Germinal center (tissue), 1 donor: ENCODE measurements around the gene TACSTD2.
"Not testable (repeated sequence)": the region's sequence is repeated elsewhere in the genome, so short reads cannot be mapped to it uniquely, and the experiment has no call there.

Experiments
- DNase-seq: peaks from one replicate; pipeline ENCODE4 v3.0.0; 2012; ENCODE audit warnings: mixed read lengths, low spot score

Gene TACSTD2

DNA sequence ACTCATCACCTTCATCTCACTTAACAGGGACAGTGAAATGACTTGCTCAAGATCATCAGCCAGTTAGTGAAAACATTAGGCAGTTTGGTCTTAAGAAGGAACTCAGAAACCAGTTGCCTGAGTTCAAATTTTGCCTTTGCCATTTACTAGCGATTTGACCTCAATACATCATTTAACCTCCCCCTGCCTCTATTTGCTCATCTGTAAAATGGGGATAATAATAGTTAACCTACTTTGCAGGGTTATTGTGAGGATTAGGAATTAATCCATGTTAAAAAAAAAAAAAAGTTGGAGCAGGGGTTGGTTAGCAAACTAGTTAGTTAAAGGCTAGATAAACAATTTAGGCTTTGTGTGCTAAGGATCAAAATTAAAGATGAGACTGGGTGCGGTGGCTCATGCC lies 10.6 kb upstream of the TACSTD2 start:
- DNase-seq: no peak

DNA sequence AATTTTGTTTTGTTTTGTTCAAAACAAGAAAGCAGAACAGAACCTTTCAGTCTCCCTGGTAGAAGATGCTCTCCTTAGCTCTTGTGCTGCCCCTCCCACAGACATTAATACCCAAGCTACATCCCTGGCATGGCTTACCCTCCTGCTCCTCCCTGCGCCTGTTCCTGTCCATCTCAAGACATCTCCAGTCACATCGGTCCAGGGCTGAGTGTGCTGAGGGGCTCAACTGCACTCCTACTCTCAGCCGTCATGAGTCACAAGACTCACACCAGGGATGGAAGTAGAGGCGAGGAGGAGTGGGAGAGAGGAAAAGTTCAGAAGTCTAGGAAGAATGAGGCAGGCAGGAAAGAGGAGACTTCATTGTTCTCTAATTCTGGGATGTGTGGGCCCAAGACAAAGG lies 9.2 kb upstream of the TACSTD2 start:
- DNase-seq: no peak

DNA sequence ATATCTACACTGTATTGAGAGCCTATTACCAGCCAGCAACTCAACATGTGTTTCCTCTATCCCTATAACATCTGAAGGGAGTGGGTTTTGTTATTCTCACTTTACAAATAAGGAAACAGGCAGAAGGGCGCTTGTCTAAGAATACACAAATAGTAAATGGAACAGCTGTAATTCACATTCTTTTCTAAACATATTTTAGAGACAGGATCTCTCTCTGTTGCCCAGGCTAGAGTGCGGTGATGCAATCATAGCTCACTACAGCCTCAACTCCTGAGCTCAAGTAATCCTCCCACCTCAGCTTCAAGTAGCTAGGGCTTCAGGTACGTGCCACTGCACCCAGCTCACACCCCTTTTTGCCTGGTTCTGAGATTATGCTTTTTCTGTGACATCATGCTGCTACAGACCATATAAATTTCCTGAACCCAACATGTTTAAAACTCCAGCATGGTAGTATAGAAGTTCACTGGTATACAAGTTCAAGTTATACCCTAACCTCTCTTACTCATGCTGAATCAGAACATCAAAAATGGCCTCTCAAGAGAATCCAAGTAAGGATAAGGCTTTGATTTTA lies 8.6 kb upstream of the TACSTD2 start:
- no peak for DNase-seq

DNA sequence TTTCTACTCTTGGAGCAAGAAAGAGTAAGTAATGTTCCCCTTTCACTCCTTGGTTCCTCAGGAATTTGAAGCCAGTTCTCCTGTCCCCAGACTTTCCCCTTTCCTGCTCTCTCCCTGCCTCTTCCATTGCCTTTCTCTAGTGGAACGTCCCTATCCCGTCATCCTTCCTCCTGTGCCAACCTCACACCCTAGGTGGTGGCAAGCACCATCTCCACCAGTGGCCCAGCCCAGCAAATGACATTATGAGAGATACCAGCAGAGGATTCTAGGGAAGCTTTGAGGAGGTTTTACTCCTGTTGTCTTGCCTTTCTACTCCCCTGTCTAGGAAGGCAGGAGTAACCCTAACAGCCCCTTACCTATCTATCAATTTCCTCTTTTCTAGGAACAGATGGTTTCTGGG lies 8.1 kb upstream of the TACSTD2 start:
- DNase-seq: no peak

DNA sequence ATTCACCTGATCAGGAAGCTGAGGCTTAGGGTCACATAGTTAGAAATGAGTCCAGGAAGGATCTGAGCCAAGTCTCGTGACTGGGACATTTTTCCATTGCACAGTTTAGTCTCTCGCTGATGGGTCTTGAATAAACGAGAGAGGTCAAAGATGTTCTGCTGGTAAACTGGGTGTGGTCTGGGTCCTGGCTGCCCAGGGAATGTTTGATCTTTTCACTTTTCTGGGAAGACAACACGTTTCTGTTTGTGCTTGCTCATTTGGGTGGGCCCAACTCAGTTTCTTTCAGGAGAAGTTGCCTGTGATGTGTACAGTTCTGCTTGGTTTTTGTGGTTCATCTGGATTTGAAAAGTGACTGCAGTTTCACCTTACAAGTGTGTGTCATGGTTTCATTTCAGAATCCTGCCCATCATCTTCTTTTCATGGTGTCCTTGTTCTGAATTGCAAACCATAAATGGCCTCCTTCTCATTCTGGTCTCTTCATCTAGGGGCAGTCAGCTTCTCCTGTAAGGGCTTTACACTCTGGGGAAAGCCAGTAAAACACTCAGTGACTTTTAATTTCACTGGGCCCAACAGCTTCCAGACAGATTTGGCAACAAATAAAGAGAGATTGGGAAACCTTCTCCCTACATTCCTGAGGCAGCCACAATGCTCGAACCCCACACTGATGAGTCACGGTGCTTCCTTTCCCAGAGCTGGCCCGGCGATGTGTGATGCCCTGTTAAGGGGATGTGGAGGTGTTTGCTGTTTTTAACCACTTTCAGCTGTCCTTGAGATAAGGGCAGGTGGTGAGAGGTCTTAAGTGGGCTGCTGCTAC lies 7.2 kb upstream of the TACSTD2 start:
- no peak for DNase-seq

DNA sequence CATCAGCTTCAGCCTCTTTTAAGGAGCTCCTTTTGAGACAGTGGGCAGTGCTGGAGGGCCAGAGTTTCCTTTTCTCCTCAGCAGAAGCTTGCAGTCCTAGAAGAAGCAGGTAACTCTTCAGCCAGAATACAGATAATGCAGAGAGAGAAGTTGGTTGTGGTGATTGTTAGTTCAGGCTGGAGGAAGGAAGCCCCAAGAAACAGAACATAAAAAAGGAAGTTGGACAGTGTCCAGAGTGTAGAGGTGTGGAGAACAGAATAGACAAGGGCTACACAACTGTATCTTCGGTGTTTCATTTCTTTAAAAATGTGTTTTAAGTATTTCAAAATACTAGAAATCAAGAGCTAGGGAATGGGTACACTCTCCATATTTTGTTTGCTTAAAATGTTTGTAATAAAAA lies 6.4 kb upstream of the TACSTD2 start:
- DNase-seq: no peak

DNA sequence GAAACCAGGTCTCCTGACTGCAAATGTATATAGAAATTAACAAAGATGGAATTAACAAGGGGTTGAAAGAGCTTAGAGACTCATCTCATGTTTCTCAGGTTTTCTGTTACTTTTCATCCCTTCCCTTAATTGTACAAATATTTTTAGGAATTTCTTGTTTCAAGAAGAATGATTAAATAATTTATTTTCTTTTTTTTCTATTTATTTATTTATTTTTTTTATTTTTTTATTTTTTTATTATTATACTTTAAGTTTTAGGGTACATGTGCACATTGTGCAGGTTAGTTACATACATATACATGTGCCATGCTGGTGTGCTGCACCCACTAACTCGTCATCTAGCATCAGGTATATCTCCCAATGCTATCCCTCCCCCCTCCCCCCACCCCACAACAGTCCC lies 5.1 kb upstream of the TACSTD2 start:
- DNase-seq: not testable (repeated sequence)

DNA sequence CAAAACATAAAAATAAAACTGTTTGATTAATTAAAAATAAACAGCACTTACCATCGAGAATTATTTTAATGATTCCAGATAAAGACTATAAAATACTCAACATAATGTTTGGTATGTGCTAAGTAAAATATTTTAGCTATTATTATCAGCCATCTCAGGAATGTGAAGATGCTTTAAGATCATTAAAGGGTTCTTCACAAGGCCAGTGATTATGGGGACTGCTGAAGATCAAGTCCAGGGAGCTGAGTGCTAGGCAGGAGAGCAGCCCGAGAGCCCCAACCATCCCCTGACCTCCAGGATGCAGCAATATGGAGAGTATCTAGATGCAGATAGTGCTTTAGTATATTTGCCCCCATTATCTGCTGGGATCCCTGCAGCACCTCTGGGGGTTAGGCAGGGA lies 4.6 kb upstream of the TACSTD2 start:
- DNase-seq: no peak

DNA sequence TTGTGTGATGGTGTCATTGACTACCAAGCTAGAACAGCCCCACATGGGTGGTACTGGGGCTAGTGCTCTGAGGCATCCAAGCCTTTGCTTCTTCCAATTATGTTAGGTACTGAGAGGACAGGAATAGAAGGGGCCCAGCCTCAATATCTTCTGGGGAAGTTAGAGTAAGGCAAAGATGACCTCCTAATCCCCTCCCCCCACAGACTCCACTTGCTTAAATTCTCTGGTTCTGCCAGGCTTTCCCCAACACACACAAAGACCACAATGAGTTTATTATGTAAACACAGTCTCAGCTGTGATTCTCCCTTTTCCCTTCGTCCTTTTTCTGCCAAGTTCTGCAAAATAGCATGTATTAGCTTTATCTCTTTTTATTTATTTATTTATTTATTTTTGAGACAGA lies 3.1 kb upstream of the TACSTD2 start:
- DNase-seq: no peak

DNA sequence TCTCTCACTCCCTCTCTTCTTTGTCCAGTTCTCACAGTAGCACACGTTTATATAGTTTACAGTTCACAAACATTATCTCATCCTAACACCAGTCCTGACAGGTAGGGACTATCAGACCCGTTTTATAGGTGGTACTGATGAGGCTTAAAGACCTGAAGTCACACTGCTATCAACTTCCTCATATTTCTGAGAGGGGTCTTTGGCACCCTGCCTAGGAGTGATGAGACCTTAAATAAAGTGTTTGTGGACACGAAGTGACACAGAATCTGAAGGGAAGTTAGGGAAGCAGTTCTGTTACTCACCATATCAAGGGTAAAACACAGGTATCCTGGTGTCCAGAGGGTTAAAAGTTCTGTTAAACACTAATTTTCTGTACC lies 590 bp upstream of the TACSTD2 start:
- DNase-seq: no peak

DNA sequence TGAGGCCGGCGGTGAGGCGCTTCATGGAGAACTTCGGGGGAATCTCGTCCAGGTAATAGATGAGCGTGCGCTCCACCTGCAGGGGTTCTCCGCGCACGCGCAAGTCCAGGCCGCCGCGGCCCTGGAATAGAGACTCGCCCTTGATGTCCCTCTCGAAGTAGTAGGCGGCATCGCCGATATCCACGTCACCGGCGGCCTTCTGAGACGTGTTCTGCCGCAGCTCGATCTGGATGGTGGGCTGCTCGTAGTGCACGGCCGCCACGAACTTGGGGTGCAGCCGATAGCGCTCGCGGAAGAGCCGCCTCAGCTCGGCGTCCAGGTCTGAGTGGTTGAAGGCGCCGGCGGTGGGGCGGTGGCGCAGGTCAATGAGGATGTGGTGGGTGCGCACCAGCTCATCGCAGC lies 726 bp downstream of the TACSTD2 start:
- DNase-seq: no peak

DNA sequence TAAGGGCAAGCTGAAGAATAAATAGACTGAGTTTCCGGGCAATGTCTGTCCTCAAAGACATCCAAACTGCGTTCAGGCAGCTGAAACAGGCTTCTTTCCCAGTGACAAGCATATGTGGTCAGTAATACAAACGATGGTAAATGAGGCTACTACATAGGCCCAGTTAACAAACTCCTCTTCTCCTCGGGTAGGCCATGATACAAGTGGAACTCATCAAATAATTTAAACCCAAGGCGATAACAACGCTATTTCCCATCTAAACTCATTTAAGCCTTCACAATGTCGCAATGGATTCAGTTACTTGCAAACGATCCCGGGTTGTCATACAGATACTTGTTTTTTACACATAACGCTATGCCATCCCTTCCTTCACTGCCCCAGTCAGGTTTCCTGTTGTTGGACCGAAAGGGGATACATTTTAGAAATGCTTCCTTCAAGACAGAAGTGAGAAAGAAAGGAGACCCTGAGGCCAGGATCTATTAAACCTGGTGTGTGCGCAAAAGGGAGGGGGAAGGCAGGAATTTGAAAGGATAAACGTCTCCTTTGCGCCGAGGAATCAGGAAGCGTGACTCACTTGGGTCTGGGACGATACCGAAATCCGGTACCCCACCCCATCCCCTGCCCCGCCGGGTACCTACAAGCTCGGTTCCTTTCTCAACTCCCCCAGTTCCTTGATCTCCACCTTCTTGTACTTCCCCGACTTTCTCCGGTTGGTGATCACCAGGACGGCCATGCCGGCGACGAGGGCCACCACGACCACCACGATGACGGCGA lies 1.3 kb downstream of the TACSTD2 start:
- no peak for DNase-seq

DNA sequence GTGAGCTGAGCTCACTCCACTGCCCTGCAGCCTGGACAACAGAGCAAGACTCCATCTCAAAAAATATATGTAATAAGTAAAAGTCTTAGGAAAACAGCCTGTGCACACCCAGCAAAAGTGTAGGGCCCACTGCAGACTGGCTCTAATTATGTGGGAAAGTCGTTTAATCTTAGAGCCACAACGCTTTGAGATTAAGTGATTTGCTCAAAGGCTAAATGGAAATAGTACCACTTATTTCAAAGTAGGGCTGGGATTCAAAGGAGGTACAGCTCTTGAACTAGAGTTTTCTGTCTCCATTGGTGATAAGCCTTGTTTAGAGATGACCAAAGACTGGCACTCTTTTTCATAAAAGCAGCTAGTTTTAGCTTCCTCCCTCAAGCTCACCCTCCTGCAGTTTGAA lies 2.2 kb downstream of the TACSTD2 start:
- DNase-seq: no peak

DNA sequence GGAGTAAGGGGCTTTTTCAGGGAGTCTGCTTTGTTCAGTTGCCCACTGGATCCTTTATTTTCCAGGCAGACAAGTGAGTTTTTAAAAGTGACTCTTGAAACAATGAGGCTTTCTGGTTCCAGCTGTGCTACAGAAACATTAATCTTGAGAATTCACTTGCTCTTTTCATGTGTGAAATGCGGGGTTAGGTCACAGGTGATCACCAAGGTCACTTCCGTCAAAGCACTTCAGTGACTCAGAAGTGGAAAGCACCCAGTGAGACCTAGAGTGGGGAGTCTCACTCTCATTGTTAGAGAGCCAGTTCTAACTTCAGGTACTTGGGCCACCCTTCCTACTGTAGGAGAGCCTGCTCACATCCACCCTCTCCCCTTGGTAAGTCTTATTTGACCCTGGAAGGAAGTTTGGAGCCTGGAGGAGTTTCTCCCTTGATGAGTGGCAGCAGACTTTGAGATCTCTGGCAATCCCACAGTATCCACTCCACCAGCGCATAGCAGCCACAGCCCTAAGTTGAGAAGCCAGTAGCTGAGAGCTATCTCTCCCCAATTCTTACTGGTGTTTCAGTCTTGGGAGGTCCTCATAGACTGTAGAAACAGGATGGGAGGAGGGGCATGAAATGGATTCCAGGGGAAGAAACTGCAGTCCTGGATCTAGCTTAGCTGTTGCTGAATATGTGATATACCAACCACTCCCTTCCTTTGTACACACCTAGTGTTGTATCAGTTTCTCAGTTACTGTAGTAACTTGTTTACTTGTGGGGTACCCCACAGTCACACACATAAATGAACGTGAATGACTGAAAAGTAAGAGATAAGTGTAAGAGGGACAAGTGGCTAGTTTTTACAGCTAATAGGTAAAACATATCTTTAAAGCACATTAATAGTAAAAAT lies 3.1 kb downstream of the TACSTD2 start:
- DNase-seq: no peak

DNA sequence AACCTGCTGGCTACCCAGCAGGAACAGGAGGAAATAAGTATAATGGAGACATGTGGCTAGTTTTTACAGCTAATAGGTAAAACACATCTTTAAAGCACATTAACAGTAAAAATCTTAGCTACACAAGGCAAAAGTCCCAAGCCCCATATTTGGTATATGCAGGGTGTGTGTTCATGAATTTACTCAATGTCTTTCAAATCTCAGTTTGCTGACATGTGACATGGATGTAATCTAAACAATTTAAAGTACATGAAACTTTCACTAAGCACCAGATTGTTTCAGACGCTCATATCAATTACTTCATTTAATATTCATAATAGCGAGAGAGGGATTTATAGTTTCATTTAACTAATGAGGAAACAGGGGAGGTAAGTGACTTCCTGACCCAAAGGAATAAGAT lies 3.9 kb downstream of the TACSTD2 start:
- no peak for DNase-seq

DNA sequence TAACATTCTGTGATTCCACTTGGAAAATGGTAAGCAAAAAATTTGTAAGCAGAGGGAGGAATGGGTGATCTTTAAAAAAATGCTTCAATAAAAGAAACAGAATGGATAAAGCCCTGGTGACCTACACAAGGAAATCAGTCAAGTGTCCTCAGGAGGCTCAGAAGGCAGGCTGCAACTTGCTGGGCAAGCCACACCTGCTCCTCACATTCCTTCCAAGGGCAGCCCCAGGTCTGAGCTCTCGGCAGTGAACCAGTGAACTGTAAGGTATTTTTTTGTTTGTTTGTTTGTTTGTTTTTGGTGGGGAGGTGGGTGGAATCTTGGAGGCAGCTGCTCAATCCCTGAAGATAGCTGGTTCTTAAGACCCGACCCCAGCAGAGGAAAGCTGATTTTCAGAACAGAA lies 4.4 kb downstream of the TACSTD2 start:
- no peak for DNase-seq

DNA sequence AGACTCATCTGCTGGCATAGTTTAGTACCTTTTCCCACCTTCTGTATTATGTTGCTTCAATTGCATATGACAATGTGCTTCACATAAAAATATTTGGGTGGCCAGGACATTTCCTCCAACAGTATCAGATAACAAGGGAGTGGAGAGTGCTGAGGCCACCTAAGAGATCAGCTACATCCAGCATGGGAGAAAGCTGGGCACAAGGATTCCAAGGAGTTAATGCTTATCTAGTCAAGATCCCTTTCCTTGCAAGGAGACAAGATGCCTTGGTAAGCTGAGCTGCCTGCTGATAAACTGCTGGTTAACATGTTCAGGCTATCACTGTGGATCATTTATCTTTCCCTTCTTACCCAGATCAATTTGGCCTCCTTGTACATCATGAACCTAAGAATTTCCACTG lies 5.4 kb downstream of the TACSTD2 start:
- no peak for DNase-seq

DNA sequence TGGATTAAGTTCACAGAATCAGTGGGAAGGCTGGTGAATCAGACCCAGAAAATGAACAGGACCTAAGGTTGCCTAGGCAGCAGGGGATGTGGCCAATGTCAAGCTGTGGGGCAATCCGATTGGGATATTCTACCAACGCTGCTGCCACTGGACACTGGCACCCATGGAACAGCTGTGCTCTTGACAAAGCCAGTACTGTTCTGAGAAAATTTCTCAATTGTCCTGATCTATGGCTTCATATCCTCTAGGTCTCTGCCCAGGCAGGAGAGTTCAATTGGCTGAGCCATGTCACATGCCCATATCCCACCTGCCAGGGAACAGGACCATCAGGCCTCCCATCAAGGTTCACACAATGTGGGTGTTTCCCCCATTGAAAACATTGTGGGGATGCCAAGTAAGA lies 6.2 kb downstream of the TACSTD2 start:
- no peak for DNase-seq

DNA sequence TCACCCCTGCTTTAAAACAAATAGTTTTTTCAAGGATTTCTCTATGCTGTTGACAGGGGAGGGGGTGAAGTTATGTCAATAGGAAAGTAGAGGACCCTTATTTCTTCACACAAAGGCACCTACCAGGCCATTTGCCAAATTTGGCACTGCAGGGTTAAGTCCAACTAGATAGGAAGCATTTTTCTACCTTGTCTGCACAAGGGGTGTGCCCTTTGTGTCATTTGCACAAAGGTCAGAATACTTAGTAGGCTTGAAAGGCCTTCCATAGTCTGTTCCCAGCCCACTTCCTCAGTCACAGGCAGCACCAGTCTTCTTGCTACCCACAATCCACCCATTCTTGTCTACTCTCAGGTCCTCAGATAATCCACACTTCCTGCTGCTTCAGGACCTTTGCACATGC lies 7.0 kb downstream of the TACSTD2 start:
- DNase-seq: no peak

DNA sequence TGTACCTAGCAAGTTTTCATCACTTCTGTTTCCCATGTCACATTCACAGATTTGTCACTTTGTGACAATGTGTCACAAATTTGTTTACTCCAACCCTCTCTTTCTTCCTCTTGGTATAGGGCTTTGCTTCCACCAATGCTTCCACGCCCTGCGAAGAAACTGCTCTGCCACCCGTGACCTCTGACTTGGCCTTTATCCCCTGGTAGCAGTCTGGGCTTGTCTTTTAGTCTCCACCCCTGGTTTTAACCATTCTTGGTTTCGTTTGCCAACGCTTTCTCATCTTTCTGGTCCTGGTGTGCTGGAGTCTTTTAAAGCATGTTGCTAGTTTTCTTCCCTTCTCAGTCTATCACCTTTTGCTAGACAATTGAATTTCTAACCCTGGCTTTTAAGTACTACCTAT lies 8.1 kb downstream of the TACSTD2 start:
- no peak for DNase-seq

DNA sequence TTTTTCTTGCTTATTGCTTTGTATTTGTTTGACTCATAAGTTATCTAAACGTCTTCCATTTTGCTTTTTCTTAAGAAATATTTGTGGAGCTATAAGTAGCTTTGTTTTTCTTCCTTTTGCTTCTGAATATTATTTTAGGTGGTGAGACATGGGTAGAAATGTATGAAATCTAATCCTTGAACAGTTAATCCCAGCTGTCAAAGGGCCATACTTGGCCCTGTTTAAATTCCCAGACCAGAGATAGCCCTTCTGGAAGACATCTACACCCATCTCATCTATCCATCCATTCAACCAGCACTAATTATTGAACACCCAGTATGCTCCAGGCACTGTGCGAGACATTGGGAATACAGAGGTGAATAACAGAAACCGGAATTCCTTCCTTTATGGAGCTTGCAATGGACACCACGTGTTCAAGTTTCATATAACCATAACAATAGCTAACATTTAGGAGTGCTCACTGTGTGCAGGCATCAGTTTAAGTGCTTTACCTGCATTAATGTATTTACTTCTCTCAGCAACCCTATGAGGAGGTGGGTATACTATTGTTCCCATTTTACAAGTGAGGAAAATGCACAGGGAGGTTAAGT lies 8.7 kb downstream of the TACSTD2 start:
- no peak for DNase-seq

DNA sequence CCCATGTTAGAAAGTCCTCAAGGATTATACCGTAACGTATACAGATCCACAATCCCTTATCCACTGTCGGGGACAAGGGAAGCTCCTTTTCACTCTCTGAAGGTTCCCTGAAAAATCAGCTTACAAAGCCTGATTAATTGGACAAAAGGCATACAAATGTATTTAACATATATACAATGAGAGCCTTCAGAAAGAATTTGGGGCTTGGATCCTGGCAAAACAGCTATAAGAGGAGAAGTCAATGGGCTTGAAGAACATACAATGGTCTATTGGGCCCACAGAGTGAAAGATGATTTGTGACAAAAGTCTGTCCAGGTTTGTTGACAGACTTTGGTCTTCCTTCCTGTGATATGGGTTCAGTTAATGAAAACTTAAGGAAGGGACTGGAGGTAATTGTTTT lies 10.7 kb downstream of the TACSTD2 start:
- no peak for DNase-seq
